ENCODE data around the gene TXNDC2.

- TF ChIP-seq USF2 (IDR thresholded peaks at IDR 0.05; ENCODE audit: low read depth, low read length) (no peak), CTCF (conservative IDR thresholded peaks at IDR 0.05; ENCODE audit: low read depth, low read length) (no peak), CEBPB (IDR thresholded peaks at IDR 0.05; ENCODE audit: low read depth, low read length) (no peak), MAZ (IDR thresholded peaks at IDR 0.05; ENCODE audit: borderline replicate concordance, low read depth, low read length) (no peak), FOS (IDR thresholded peaks at IDR 0.05; ENCODE audit: low read depth, low read length) (no peak), CHD1 (IDR thresholded peaks at IDR 0.05; ENCODE audit: low read depth, low read length) (no peak)
Observed at GRCh38 chr18:9886005-9886348, 204 bp downstream of the TXNDC2 start.
